Astrocyte of the hippocampus (primary cell): Measurements from ENCODE around the gene USP34.
A peak's percentile ranks its signal among the peaks of the same experiment; 100 is the strongest.
"Not testable (repeated sequence)": the region's sequence is repeated elsewhere in the genome, so short reads cannot be mapped to it uniquely, and the experiment has no call there.

Experiments used
- DNase-seq: peaks from one replicate; pipeline ENCODE4 v3.0.0; 2011; ENCODE audit warnings: low read depth, low spot score

USP34 gene

DNA sequence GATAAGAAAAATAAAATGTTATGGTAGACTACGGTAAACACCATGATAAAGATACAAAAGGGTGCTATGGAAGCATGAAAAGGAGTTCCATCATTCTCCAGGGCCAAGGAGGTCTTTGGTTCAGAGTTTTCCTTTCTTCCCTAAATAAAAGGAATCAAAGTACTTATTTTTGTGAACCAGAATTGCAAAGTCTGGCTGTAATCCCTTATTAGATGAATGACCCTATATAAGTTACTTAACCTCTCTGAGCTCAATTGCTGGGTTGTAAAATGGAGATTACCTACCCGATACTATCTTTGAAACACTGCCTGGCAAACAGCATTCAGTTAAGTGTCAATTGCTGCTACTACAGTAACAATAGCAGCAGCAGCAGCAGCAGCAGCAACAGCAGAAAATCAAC lies 218.9 kb downstream of the USP34 start:
- DNase-seq, result no peak

DNA sequence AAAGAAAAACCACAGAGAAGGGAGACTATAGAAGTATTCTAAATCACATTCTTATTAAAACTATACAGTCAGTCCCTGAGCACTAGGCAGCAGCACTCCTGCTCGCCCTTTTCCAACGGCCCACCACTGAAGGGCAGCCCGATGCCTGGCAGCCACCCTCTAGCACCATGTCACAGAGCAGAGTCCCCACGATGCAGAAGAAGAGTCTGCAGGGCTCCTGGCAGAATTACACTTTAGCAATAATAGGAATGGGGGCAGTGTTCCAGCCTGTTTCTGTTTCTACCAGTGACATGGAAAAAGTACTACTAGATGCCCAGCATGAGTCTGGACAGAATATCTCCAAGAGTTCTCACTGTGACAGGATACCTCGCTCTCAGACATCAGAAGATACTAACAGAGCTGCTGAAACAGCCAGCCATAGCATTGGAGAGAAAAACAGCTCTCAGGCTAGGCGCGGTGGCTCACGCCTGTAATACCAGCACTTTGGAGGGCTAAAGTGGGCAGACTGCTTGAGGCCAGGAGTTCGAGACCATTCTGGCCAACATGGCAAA lies 221.3 kb downstream of the USP34 start:
- DNase-seq, result no peak

DNA sequence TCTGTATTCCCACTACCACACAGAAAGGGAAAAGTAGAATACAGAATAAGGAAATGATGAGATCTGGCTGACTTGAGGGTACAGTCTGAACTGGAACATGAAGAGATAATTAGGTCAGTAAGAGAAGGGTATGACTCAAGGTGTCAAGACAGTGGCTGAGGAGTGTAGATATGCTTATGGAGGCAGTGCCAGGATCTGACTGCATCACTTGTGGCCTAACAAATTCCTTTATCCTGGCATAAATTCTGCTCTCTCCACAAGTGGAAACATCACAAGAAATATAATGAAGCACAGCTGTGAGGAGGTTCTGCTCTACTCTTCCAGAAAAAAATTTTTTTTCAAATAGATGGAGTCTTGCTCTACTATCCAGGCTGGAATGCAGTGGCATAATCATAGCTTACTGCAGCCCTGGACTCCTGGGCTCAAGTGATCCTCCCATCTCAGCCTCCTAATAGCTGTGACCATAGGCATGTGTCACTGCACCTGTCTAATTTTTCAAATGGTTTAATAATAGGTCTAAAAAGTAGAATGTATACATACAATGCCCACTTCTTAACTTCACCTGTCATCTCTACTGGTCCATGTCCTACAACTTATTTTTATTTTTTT lies 223.6 kb downstream of the USP34 start:
- peak; percentile 68 for DNase-seq

DNA sequence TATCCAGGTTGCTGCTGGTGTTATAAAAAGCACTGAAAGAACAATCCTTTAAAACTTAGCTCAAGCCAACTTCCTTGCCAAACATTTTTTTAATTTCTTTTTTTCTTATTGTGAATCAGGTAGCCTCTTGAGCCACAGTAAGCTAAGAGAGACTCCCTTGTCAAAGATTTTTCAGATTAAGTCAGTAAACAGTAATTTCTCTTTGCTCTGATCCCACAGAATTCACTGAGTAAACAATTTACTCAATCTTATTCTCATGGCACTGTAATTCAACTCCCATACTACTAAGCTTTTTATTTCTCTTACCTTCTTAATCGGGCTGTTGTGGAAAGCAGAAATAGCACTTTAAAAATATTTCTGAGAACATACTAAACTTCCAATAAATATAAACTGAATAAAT lies 226.2 kb downstream of the USP34 start:
- DNase-seq, result no peak

DNA sequence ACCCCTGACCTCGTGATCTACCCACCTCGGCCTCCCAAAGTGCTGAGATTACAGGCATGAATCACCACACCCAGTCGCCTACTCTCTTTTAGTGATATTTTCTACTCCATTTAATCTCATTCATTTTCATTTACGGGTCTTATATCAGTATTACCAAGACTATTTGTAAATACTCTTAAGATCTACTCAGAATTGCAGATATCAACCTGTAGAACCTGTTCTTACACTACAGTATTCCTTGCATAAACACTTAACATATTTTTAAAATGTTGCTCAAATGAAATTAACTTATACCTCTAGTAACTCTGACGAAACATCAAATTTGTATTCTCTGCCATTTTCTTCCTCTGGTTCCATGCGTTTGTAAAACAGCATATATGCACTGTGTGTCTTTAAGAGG lies 229.6 kb downstream of the USP34 start:
- DNase-seq, result no peak

DNA sequence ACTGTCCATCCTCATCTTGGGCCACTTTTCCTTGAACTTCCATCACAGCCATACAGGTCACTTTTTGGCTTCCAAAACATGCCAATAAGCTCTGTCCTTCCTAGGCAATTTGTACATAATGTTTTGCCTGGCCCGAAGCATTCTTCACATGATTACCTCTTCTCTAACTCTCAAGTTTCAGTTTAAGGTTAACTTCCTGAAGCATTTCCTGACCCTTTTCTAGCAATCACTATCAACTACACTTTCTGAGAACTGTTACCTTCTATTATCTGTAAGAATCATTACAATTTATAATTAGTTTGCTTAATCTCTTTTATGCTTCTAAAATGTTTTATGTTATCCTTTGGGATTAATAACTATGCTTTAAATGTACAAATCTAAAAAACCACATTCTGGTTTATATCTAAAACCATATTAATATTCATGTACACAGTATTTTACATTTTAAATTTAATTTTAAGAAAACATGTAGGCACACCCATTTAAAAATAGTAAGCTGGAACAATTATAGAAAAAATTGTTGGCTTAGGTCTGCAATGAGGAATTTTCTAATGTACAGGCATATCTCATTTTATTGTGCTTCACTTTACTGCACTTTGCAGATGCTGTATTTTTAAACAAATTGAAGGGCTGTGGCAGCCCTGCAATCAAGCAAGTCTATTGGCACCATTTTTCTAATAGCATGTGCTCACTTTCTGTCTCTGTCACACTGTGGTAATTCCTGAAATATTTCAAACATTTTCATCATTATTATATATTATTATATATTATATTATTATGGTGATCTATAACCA lies 232.5 kb downstream of the USP34 start:
- DNase-seq, result no peak

DNA sequence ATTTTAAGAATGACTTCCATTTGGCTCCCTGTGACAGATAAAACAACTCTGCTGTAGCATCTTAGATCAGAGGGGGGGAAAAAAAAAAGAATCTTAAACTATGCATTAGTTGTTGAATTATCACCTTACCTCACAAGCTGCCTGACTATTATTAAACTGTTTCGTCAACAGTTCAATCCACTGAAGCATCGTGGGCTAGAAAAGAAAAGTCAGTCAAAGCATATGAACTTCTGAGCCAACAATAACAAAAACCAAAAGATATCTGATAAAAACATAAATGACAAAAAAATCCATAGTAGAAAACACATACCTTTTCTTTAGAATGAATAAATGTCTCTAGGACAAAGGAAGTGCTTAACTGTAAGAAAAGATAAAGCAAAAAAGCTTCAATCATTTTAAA lies 235.2 kb downstream of the USP34 start:
- no peak for DNase-seq

DNA sequence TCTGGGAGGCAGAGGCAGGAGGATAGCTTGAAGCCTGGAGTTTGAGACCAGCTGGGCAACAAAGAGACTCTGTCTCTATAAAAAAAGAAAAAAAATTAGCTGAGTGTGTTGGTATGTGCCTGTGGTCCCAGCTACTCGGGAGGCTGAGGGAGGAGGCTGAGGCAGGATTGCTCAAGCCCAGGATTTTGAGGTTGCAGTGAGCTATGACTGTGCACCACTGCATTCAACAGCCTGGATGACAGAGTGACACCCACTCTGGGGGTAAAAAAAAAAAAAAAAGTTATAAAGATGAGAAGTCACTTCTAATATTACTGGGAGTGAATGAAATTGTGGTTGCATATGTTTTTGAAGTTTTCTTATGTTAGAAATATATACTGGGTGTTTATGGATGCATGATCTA lies 237.3 kb downstream of the USP34 start:
- DNase-seq, result no peak

DNA sequence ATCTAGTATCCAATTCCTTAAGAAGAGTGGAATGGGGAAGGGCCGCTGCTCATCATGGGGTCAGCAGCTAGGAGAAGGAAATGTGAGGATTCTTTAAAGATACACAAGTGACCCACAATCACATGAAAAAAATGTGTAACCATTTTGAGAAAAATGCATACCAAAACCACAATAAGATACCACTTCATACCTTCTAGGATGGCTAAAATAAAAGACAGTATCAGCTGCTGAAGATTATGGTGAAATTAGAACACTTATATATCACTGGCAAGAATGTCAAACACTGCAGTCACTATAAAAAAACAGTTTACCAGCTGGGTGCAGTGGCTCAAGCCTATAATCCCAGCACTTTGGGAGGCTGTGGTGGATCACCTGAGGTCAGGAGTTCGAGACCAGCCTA lies 241.0 kb downstream of the USP34 start:
- no peak for DNase-seq

DNA sequence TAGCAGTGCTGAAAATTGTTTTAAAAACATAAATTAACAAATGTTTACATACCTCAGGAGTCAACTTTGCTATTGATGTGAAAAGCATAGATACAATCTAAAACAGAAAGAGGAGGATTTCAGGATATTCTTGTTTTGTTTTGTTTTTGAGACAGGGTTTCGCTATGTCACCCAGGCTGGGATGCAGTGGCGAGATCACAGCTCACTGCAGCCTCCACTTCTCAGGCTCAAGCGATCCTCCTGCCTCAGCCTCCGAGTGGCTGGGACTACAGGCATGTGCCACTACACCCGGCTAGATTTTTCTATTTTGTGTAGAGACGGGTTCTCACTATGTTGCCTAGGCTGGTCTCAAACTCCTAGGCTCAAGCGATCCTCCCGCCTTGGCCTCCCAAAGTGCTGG lies 248.3 kb downstream of the USP34 start:
- DNase-seq, result no peak

DNA sequence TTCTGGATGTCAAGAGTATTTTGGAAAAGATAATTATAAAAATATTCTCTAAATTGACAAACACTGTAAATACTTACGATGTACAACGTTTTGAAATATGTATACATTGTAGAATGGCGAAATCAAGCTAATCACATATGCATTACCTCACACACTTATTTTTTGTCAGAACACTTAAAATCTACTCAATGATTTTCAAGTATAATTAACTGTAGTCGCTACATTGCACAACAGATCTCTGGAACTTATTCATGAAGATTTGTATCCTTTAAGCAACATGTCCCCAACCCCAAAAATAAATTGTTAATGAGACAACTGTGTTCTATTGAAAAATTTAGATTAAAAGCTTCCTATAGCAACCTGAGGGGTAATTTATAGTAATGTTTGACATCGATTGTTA lies 249.1 kb downstream of the USP34 start:
- no peak for DNase-seq

DNA sequence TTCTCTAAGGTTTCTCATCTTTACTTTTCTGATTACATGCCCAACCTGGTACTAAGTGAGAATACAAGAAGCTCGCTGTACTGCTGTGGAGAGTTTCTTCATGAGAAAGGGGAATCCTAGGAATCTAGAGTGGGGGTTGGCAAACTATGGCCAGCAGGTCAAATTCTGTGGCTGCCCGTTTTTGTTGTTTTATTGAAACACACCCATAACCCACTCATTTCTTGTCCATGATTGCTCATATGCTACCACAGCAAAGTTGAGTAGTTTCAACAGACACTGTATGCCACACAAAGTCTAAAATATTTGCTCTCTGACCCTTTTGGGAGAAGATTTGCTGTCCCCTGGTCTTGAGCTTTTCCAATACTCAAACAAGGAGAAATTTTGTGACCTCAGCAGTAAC lies 250.1 kb downstream of the USP34 start:
- DNase-seq, result peak; percentile 66

DNA sequence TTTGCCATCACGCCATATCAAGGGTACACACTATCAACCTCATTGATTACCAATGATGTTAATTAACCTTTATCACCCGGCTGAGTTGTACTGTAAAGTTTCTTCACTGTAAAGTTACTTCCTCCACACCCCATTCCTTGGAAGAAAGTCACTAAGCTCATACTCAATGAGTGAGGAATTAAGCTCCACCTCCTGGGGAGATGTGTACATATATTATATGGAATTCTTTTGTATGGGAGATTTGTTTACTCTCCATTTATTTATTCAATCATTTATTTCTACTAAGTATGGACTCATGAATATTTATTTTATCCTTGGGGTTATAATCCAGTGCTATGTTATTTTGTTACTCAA lies 252.1 kb downstream of the USP34 start:
- DNase-seq, result no peak

DNA sequence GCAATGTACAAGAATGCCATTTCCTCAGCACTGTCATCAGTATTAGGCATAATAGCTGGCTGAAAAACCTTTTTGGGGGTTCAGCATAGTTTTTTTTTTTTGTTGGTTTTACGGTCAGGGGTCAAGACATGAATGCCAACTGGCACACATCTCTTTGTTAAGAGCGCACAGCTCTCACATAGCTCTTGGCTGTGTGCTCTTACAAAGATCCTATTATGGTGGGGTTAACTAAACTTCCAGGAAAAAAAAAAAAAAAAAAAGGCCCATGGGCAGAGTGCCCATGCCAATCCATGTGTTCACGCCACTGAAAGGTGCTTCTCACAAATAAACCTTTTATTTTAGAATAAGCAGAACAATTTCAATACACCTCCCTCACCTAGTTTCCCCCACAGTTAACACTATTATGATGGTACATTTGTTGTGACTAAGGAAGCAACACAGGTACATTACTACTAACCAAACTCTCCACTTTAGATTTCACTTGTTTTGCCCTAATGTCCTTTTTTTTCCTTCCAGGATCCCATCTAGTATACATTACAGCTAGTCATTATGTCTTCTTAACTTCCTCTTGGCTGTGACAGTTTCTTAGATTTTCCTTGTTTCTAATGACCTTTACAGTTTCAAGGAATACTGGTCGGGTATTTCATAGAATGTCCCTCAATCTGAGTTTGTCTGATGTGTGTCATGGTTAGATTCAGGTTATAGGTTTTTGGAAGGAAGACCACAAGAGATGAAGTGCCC lies 252.6 kb downstream of the USP34 start:
- DNase-seq, result no peak

DNA sequence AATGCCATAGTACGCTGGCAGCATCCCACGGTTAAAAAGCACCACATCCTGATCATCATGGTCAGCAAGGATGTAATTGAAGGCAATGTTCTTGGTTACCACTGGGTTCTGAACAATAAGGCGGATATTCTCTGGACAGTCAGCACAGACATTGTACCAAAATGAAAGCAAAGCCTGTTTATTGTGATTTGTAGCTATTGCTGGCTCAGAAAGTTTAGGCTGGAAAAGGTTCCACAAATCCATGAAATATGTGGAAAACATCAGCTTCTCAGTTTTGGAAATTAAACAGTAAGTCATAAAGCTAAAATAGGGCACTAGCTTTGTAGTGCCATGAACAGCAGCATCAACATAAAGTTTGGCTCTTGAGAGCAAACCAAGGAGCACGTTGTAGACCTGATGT lies 256.7 kb downstream of the USP34 start:
- no peak for DNase-seq

DNA sequence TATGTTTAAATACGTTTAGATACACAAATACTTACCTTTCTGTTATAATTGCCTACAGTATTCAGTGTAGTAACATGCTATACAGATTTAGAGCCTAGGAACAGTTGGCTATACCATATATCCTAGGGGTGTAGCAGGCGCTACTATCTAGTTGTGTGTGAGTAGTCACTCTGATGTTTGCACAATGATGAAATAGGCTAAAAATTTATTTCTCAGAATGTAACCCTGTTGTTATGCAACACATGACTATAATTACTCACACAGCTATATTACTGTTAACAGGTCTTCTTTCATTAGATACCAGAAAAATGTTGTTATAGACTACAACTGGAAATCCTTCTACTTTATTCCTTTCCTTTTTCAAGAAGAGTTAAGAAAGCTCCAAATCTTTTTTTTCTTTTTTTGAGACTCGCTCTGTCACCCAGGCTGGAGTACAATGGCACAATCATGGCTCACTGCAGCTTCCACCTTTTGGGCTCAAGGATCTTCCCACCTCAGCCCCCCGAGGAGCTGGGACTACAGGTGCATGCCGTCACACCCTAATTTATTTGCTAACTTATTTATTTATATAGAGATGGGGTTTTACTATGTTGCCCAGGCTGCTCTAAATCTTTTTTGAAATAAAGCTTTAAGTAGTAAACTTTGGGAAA lies 260.4 kb downstream of the USP34 start:
- no peak for DNase-seq

DNA sequence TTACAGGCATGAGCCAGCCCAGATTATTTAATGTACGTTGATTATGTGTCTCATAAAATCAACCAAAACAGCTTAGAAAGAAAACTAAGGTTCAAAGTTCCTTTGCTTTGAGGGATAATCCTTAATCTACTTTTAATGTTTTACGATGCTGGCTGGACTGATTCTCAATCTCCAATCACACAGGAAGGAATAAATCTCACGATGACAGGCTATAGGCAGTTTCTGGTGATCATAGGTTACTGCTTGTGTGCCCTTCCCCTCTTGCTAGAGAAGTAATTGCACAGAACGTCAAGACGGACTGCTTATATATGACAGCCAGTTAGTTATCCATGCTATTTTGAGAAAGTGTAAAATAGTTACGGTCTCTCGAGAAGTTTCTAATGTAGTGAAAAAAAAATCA lies 265.8 kb downstream of the USP34 start:
- DNase-seq, result no peak

DNA sequence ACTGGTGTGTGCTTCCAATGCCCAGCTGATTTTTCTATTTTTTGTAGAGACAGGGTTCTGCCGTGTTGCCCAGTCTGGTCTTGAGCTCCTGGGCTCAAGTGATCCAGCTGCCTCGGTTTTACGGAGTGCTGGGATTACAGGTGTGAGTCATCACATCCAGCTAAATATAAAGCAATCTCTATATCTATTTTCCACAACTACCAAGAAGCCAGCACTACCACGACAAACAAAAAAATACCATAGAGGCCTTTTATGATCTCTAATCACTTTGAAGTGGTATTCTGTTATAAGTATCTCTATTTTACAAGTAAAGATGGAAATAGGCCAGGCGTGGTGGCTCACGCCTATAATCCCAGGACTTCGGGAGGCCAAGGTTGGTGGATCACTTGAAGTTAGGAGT lies 274.2 kb downstream of the USP34 start:
- DNase-seq, result no peak

DNA sequence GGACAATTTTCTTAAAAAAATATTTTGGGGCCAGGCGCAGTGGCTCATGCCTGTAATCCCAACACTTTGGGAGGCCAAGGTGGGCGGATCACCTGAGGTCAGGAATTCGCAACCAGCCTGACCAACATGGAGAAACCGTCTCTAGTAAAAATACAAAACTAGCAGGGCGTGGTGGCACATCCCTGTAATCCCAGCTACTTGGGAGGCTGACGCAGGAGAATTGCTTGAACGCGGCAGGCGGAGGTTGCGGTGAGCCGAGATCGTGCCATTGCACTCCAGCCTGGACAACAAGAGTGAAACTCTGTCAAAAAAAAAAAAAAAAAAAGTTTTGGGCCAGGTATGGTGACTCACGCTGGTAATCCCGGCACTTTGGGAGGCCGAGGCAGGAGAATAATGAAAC lies 276.2 kb downstream of the USP34 start:
- DNase-seq, result not testable (repeated sequence)

DNA sequence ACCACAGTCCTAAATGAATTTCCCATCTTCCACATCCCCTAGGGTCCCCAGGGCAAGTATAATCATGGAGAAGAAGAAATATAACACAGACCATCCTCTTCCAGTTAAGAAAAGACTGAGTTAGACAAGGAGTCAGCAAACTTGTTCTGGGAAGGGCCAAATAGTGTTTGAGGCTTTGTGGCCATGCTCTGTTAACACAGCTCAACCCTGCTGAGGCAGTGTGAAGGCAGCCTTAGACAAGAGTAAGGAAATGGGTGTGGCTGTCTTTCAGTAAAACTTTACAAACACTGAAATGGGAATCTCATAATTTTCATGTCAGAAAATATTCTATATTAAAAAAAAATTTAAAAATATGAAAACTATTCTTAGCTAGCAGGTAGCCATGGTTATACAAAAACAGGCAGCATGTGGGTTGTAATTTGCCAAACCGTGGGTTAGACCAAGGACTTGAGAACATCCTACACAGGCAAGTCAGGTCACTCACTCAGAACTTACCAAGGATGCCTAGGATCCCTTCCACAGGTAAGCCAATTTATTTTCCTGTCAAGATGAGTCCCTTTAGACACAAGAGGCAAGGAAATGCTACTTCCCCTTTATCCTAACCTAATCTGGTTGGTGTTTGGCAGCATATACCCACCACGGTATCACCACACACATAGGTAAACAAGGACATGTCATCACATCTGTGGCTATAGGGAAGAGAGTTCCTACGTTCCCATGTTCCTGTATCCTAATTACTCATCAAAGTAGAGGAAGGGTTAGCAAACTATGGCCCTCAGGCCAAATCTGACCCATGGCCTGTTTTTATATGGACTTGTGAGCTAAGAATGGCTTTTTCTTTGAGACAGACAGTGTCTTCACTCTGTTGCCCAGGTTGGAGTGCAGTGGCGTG lies 277.0 kb downstream of the USP34 start:
- DNase-seq, result no peak

DNA sequence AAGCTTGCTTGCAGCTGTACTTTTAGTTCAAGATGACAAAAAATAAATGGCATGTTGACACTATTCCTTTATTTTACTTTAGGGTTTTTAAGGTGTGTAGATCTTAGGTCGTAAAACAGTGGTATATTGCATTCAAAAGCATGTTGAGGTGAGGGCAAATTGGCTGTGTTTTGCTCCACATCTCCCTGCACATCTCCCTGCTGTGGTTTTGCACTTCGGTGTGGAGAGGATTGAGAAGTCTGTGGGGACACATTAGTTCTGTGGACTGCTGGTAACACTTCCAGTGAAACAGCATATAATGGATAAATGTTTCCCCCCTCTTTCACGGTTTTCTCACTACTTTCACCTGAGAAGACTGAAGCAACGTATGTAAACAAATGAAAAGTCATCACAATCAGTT lies 283.8 kb downstream of the USP34 start:
- DNase-seq, result no peak
